H9 (cell line): ENCODE measurements around the gene KCNMB2. TPM values are rescaled to one million over a fixed set of nuclear protein-coding genes. Genes with fewer than 3 reads are reported as not detected.

Experiments
- DNase-seq: peaks from one replicate; pipeline ENCODE4 v3.0.0-alpha.2; 2017
- H2AFZ ChIP-seq: one replicate; pipeline ENCODE4 v1.6.1; 2013; ENCODE audit warnings: mild to moderate bottlenecking, low read length, control low read depth, moderate library complexity
- H2AK5ac ChIP-seq: 2 replicates; pipeline ENCODE4 v1.6.1; 2013; ENCODE audit warnings: low read length, control low read depth, mixed read lengths; ENCODE audit not compliant: insufficient read length
- H2BK120ac ChIP-seq: one replicate; pipeline ENCODE4 v1.6.1; 2013; ENCODE audit warnings: low read depth, mild to moderate bottlenecking, low read length, control low read depth, inconsistent platforms; ENCODE audit not compliant: poor library complexity, severe bottlenecking
- H2BK12ac ChIP-seq: 2 replicates; pipeline ENCODE4 v1.6.1; 2013; ENCODE audit warnings: low read length, control low read depth, mixed read lengths, low read depth; ENCODE audit not compliant: insufficient read length
- H2BK15ac ChIP-seq: 2 replicates; pipeline ENCODE4 v1.6.1; 2013; ENCODE audit warnings: low read depth, low read length, control low read depth
- H2BK20ac ChIP-seq: one replicate; pipeline ENCODE4 v1.6.1; 2013; ENCODE audit warnings: low read depth, mild to moderate bottlenecking, low read length, control low read depth, inconsistent platforms; ENCODE audit not compliant: poor library complexity, severe bottlenecking
- H2BK5ac ChIP-seq: 2 replicates; pipeline ENCODE4 v1.6.1; 2013; ENCODE audit warnings: low read length, control low read depth, mixed read lengths; ENCODE audit not compliant: insufficient read length
- H3K14ac ChIP-seq: 2 replicates; pipeline ENCODE4 v1.6.1; 2013; ENCODE audit warnings: low read length, control low read depth; ENCODE audit not compliant: insufficient read depth
- H3K18ac ChIP-seq: 2 replicates; pipeline ENCODE4 v1.6.1; 2013; ENCODE audit warnings: low read depth, mild to moderate bottlenecking, mixed read lengths, low read length, control low read depth; ENCODE audit not compliant: insufficient read length
- H3K23ac ChIP-seq: 2 replicates; pipeline ENCODE4 v1.6.1; 2013; ENCODE audit warnings: low read length, control low read depth, mixed read lengths, low read depth; ENCODE audit not compliant: insufficient read length
- H3K23me2 ChIP-seq: 2 replicates; pipeline ENCODE4 v1.6.1; 2013; ENCODE audit warnings: low read depth, mild to moderate bottlenecking, mixed read lengths, low read length, control low read depth; ENCODE audit not compliant: insufficient read length, poor library complexity, severe bottlenecking
- H3K27ac ChIP-seq: 2 replicates; pipeline ENCODE4 v1.5.1; 2013; ENCODE audit warnings: low read length, control low read depth, mixed read lengths, low read depth; ENCODE audit not compliant: insufficient read length
- H3K27me3 ChIP-seq: 2 replicates; pipeline ENCODE4 v1.6.1; 2013; ENCODE audit warnings: low read length, control low read depth, inconsistent platforms; ENCODE audit not compliant: insufficient read depth
- H3K4ac ChIP-seq: 2 replicates; pipeline ENCODE4 v1.6.1; 2013; ENCODE audit warnings: low read depth, mild to moderate bottlenecking, control low read depth, inconsistent platforms, low read length, moderate library complexity
- H3K4me1 ChIP-seq: 2 replicates; pipeline ENCODE4 v1.6.1; 2013; ENCODE audit warnings: low read length, control low read depth, inconsistent platforms; ENCODE audit not compliant: insufficient read depth
- H3K4me2 ChIP-seq: 2 replicates; pipeline ENCODE4 v1.6.1; 2013; ENCODE audit warnings: low read length, control low read depth, mixed read lengths; ENCODE audit not compliant: insufficient read length, insufficient read depth
- H3K56ac ChIP-seq: 2 replicates; pipeline ENCODE4 v1.6.1; 2013; ENCODE audit warnings: low read depth, mild to moderate bottlenecking, mixed read lengths, low read length, control low read depth; ENCODE audit not compliant: insufficient read length
- H3K79me1 ChIP-seq: 2 replicates; pipeline ENCODE4 v1.6.1; 2013; ENCODE audit warnings: low read depth, mild to moderate bottlenecking, moderate library complexity, low read length, control low read depth, inconsistent platforms; ENCODE audit not compliant: insufficient read depth, poor library complexity, severe bottlenecking
- H3K79me2 ChIP-seq: 2 replicates; pipeline ENCODE4 v1.6.1; 2013; ENCODE audit warnings: low read length, control low read depth, inconsistent platforms; ENCODE audit not compliant: insufficient read depth
- H3K9ac ChIP-seq: 2 replicates; pipeline ENCODE4 v1.6.1; 2013; ENCODE audit warnings: low read length, control low read depth, mixed read lengths; ENCODE audit not compliant: insufficient read length; ENCODE audit errors: extremely low read depth
- H3K9me3 ChIP-seq: one replicate; pipeline ENCODE4 v1.6.1; 2013; ENCODE audit warnings: low read depth, low read length, inconsistent platforms; ENCODE audit not compliant: control insufficient read depth
- H3T11ph ChIP-seq: one replicate; pipeline ENCODE4 v1.6.1; 2013; ENCODE audit warnings: mild to moderate bottlenecking, low read length, control low read depth, inconsistent platforms
- H4K20me1 ChIP-seq: one replicate; pipeline ENCODE4 v1.6.1; 2013; ENCODE audit not compliant: control insufficient read depth, insufficient read length, insufficient read depth
- H4K5ac ChIP-seq: 2 replicates; pipeline ENCODE4 v1.6.1; 2013; ENCODE audit warnings: low read depth, mild to moderate bottlenecking, mixed read lengths, low read length, control low read depth; ENCODE audit not compliant: insufficient read length
- H4K8ac ChIP-seq: replicated peaks from 2 replicates; pipeline ENCODE4 v1.6.1; 2013; ENCODE audit warnings: low read length, control low read depth, mixed read lengths, low read depth; ENCODE audit not compliant: insufficient read length
- H4K91ac ChIP-seq: 2 replicates; pipeline ENCODE4 v1.6.1; 2013; ENCODE audit warnings: low read depth, mild to moderate bottlenecking, moderate library complexity, mixed read lengths, low read length, control low read depth; ENCODE audit not compliant: insufficient read length
- H3K27ac Mint-ChIP-seq, 3 experiments: 2 replicates in 2 of 3; 3 replicates in 1 of 3; pipeline ENCODE4 v1.8.0; 2020 to 2021; ENCODE audit warnings: mixed read lengths in 3 of 3, mild to moderate bottlenecking in 1 of 3, moderate library complexity in 1 of 3
- H3K27me3 Mint-ChIP-seq: 2 replicates; pipeline ENCODE4 v1.8.0; 2021; ENCODE audit warnings: low read depth, mild to moderate bottlenecking, moderate library complexity, mixed read lengths
- H3K36me3 Mint-ChIP-seq, 3 experiments: 2 replicates in 2 of 3; 3 replicates in 1 of 3; pipeline ENCODE4 v1.8.0; 2020 to 2021; ENCODE audit warnings: low read depth in 3 of 3, mixed read lengths in 3 of 3; ENCODE audit not compliant: insufficient read depth in 1 of 3
- H3K4me1 Mint-ChIP-seq, 2 experiments: 2 replicates each; pipeline ENCODE4 v1.8.0; 2020; ENCODE audit warnings: mixed read lengths in 2 of 2
- H3K4me3 Mint-ChIP-seq, 2 experiments: 2 replicates in 1 of 2; 3 replicates in 1 of 2; pipeline ENCODE4 v1.8.0; 2020 to 2021; ENCODE audit warnings: mild to moderate bottlenecking in 2 of 2, mixed read lengths in 2 of 2, moderate library complexity in 1 of 2
- H3K9me3 Mint-ChIP-seq, 2 experiments: 2 replicates in 1 of 2; 3 replicates in 1 of 2; pipeline ENCODE4 v1.8.0; 2020; ENCODE audit warnings: mild to moderate bottlenecking in 2 of 2, mixed read lengths in 2 of 2, moderate library complexity in 1 of 2
- CTCF ChIP-seq: fragments of 200-600 bp; sonication (generic); conservative IDR thresholded peaks from 3 replicates; pipeline ENCODE4 v1.8.0; 2021; ENCODE audit warnings: antibody characterized with exemption, mild to moderate bottlenecking
- WGBS: extraction: QIAGEN DNeasy Blood & Tissue Kit; methylation state at CpG from one replicate; pipeline ENCODE4 v1.1.7; 2013; ENCODE audit warnings: missing lambda C conversion rate, low lambda C conversion rate, mixed read lengths; ENCODE audit not compliant: insufficient read length; ENCODE audit errors: extremely low coverage; 5-methylcytosine and 5-hydroxymethylcytosine counted together
- total RNA-seq: library from RNA; stranded (reverse); gene quantifications from 2 replicates; pipeline ENCODE4 v1.2.1, GENCODE V29; 2021

KCNMB2 gene
- total RNA-seq, 1 experiment from 2014 or later, result not detected

GRCh38 chr3:178561239-178561638 lies 25.0 kb downstream of the KCNMB2 start:
- no peaks in the 10 kb centered on the region; the same call in 1 of the 2 replicates for H3K27me3 ChIP-seq
- Mint-ChIP-seq H3K4me1 (0 out of 4 replicates have a peak, but pooled peaks cover 0 to 3% of the 10 kb centered on the region in 2 experiments), H3K27me3 (no peaks in the 10 kb centered on the region), H3K4me3 (no peak overlapping the region), H3K9me3 (no peaks in the 10 kb centered on the region), H3K27ac (no peak overlapping the region), H3K36me3 (no peaks in the 10 kb centered on the region)
- H3K4me1 ChIP-seq, result no peaks in the 10 kb centered on the region
- H3K56ac ChIP-seq, result no peak overlapping the region
- no peaks in the 10 kb centered on the region for H4K20me1 ChIP-seq
- no peak overlapping the region for H2BK20ac ChIP-seq
- H3K14ac ChIP-seq, result no peak overlapping the region
- no peak overlapping the region for H2BK120ac ChIP-seq
- H4K91ac ChIP-seq, result no peak overlapping the region
- no peak overlapping the region for H4K5ac ChIP-seq
- H3K79me1 ChIP-seq, result no peaks in the 10 kb centered on the region
- H3K18ac ChIP-seq, result no peak overlapping the region
- H3T11ph ChIP-seq, result no peak overlapping the region
- no peak overlapping the region for H2BK5ac ChIP-seq
- no peak for DNase-seq
- H3K27ac ChIP-seq, result no peak overlapping the region
- H3K9ac ChIP-seq, result no peak overlapping the region
- no peak overlapping the region for H2AK5ac ChIP-seq
- H3K9me3 ChIP-seq, result no peaks in the 10 kb centered on the region
- no peak overlapping the region for H2BK12ac ChIP-seq
- H2BK15ac ChIP-seq, result no peak overlapping the region
- no peak for TF ChIP-seq CTCF
- H3K4me2 ChIP-seq, result no peak overlapping the region
- H3K23me2 ChIP-seq, result no peaks in the 10 kb centered on the region
- H3K23ac ChIP-seq, result no peak overlapping the region
- no peak overlapping the region for H4K8ac ChIP-seq
- no peak overlapping the region for H3K4ac ChIP-seq
- no peaks in the 10 kb centered on the region for H3K79me2 ChIP-seq
- no CpG with 5 or more reads among the region's 4 CpGs for WGBS
- H2AFZ ChIP-seq, result no peak overlapping the region
